A549 (cell line): ENCODE results near the gene PDGFD. TPM values are rescaled to one million over a fixed set of nuclear protein-coding genes. Genes with fewer than 3 reads are reported as not detected.

Experiments used
- ATAC-seq, 2 experiments: fragments of 200-7000 bp in 1 of 2; fragments of >200 bp in 1 of 2; cut with Nextera tagmentation in 1 of 2; cut with Tn5 transposase in 1 of 2; 3 replicates each; pipeline versions ENCODE4 v1.8.0 to v1.9.1; 2018 to 2020; ENCODE audit warnings: mild to moderate bottlenecking in 1 of 2, moderate library complexity in 1 of 2
- CTCF ChIA-PET: fragments of 300-600 bp; sonication (Branson Sonifier 250); formaldehyde crosslinking; extraction: SDS; loops from one replicate; lab custom pipeline; 2021; ENCODE audit warnings: antibody characterized with exemption, inconsistent platforms; lab: Yijun Ruan, JAX
- POLR2A ChIA-PET: fragments of 350-600 bp; formaldehyde crosslinking; extraction: SDS; loops from one replicate; lab custom pipeline; 2021; ENCODE audit warnings: antibody characterized with exemption, inconsistent platforms; lab: Yijun Ruan, JAX
- DNase-seq, 2 experiments: peaks; one replicate each; pipeline versions ENCODE4 v3.0.0 to v3.0.0-alpha.2; 2011 to 2016; ENCODE audit warnings: low read depth in 1 of 2, low spot score in 1 of 2
- FAIRE-seq: peaks from 2 replicates; lab custom pipeline; 2011; peaks lifted over from hg19 to GRCh38; lab: Jason Lieb, UNC
- H3K27ac ChIP-seq, 2 experiments: fragments of >200 bp; sonication (Bioruptor Twin); formaldehyde crosslinking; 3 replicates each; pipeline ENCODE4 v1.5.1; 2016 to 2017
- H3K4me1 ChIP-seq: fragments of >200 bp; sonication (Bioruptor Twin); formaldehyde crosslinking; 3 replicates; pipeline ENCODE4 v1.6.1; 2016
- H3K4me2 ChIP-seq: fragments of >200 bp; sonication (Bioruptor Twin); formaldehyde crosslinking; 3 replicates; pipeline ENCODE4 v1.6.1; 2016
- H3K4me3 ChIP-seq: fragments of >200 bp; sonication (Bioruptor Twin); formaldehyde crosslinking; 3 replicates; pipeline ENCODE4 v1.5.1; 2016
- H3K9me3 ChIP-seq: fragments of >200 bp; sonication (Bioruptor Twin); formaldehyde crosslinking; 3 replicates; pipeline ENCODE4 v1.6.1; 2016
- CBX8 ChIP-seq: fragments of 200-600 bp; sonication (generic); IDR thresholded peaks from 2 replicates; pipeline ENCODE4 v1.6.1; 2016
- CEBPB ChIP-seq, 2 experiments: fragments of >200 bp in 1 of 2; sonication (Bioruptor Twin) in 1 of 2; formaldehyde crosslinking in 1 of 2; IDR thresholded peaks; 2 replicates each; pipeline ENCODE4 v1.6.1; 2012 to 2016
- E2F6 ChIP-seq: IDR thresholded peaks from 2 replicates; pipeline ENCODE4 v1.6.1; 2012; ENCODE audit warnings: low read depth, borderline replicate concordance
- EHMT2 ChIP-seq: fragments of 200-600 bp; sonication (generic); IDR thresholded peaks from 2 replicates; pipeline ENCODE4 v1.6.1; 2016; ENCODE audit warnings: antibody characterized with exemption, low read depth, mild to moderate bottlenecking, moderate library complexity
- EP300 ChIP-seq, 2 experiments: fragments of >200 bp; sonication (Bioruptor Twin); formaldehyde crosslinking; IDR thresholded peaks; 2 replicates in 1 of 2; 3 replicates in 1 of 2; pipeline ENCODE4 v1.6.1; 2016 to 2017
- ESRRA ChIP-seq: fragments of 150-350 bp; IDR thresholded peaks from 2 replicates; pipeline ENCODE4 v1.6.1; 2014; ENCODE audit warnings: mild to moderate bottlenecking, low read length, borderline replicate concordance
- FOXS1 ChIP-seq: fragments of 250-450 bp; sonication (Bioruptor Pico); IDR thresholded peaks from 2 replicates; pipeline ENCODE4 v1.5.0; 2020; ENCODE audit warnings: mild to moderate bottlenecking, moderate library complexity
- HDAC2 ChIP-seq: fragments of 200-600 bp; sonication (generic); IDR thresholded peaks from 2 replicates; pipeline ENCODE4 v1.6.1; 2016
- HMGXB4 ChIP-seq: fragments of 250-450 bp; sonication (Bioruptor Pico); IDR thresholded peaks from 2 replicates; pipeline ENCODE4 v1.5.0; 2021; ENCODE audit warnings: mild to moderate bottlenecking, moderate library complexity, borderline replicate concordance
- HOXB5 ChIP-seq: fragments of 250-450 bp; sonication (Bioruptor Pico); IDR thresholded peaks from 2 replicates; pipeline ENCODE4 v1.5.0; 2020; ENCODE audit warnings: mild to moderate bottlenecking, moderate library complexity
- JUNB ChIP-seq: fragments of >200 bp; sonication (Bioruptor Twin); formaldehyde crosslinking; IDR thresholded peaks from 2 replicates; pipeline ENCODE4 v1.6.1; 2016
- KDM1A ChIP-seq: fragments of 200-600 bp; sonication (generic); IDR thresholded peaks from 2 replicates; pipeline ENCODE4 v1.6.1; 2016; ENCODE audit warnings: low read depth, mild to moderate bottlenecking
- MYC ChIP-seq: IDR thresholded peaks from 2 replicates; pipeline ENCODE4 v1.6.1; 2012; ENCODE audit warnings: mild to moderate bottlenecking, inconsistent platforms, low read length, improper control_type of control experiment, borderline replicate concordance
- NFE2L2 ChIP-seq: fragments of 150-350 bp; conservative IDR thresholded peaks from 2 replicates; pipeline ENCODE4 v1.6.1; 2014; ENCODE audit warnings: low read length
- PHF8 ChIP-seq: fragments of 200-600 bp; sonication (generic); IDR thresholded peaks from 2 replicates; pipeline ENCODE4 v1.6.1; 2016; ENCODE audit warnings: low read depth, mild to moderate bottlenecking, antibody characterized with exemption, moderate library complexity, borderline replicate concordance
- POLR2AphosphoS2 ChIP-seq: conservative IDR thresholded peaks from 2 replicates; pipeline ENCODE4 v1.6.1; 2012; ENCODE audit warnings: low read length, improper control_type of control experiment, inconsistent platforms
- RFX5 ChIP-seq: fragments of 450-650 bp; IDR thresholded peaks from 2 replicates; pipeline ENCODE4 v1.7.1; 2014; ENCODE audit warnings: antibody characterized with exemption, mild to moderate bottlenecking, moderate library complexity
- RNF2 ChIP-seq: fragments of 200-600 bp; sonication (generic); IDR thresholded peaks from 2 replicates; pipeline ENCODE4 v1.6.1; 2016; ENCODE audit warnings: low read depth, mild to moderate bottlenecking, antibody characterized with exemption, moderate library complexity, borderline replicate concordance
- SREBF2 ChIP-seq: fragments of 450-650 bp; IDR thresholded peaks from 2 replicates; pipeline ENCODE4 v1.6.1; 2014; ENCODE audit warnings: mild to moderate bottlenecking, moderate library complexity
- TFCP2L1 ChIP-seq: fragments of 250-450 bp; sonication (Bioruptor Pico); IDR thresholded peaks from 2 replicates; pipeline ENCODE4 v1.5.0; 2021; ENCODE audit warnings: mild to moderate bottlenecking
- ZFP36 ChIP-seq: fragments of 450-650 bp; IDR thresholded peaks from 2 replicates; pipeline ENCODE4 v1.6.1; 2014; ENCODE audit warnings: borderline replicate concordance; ENCODE audit not compliant: partially characterized antibody
- ZNF302 ChIP-seq: fragments of 250-450 bp; sonication (Bioruptor Pico); IDR thresholded peaks from 2 replicates; pipeline ENCODE4 v1.9.0; 2021; ENCODE audit warnings: inconsistent platforms, mild to moderate bottlenecking, moderate library complexity
- WGBS: methylation state at CpG from one replicate; pipeline ENCODE4 v1.1.6; 2017; ENCODE audit errors: missing lambda C conversion rate; 5-methylcytosine and 5-hydroxymethylcytosine counted together
- polyA plus RNA-seq, 4 experiments: library from polyadenylated mRNA; depleted of rRNA in 3 of 4; stranded (reverse); fragments of >200 nt; fragmentation: RNase III in 1 of 4; extraction: RNeasy Plus Mini Kit Qiagen cat#74134 plus additional on column Dnase treatment in 1 of 4; gene quantifications; 2 replicates in 3 of 4; 3 replicates in 1 of 4; pipeline ENCODE4 v1.2.3, GENCODE V29; 2011 to 2017
- TF ChIP-seq, protein P1 (sequence below): IDR thresholded peaks from 2 replicates; pipeline ENCODE4 v1.6.1; 2012

Gene PDGFD
- polyA plus RNA-seq, 2 of the 4 experiments (the other 2 are of a cell fraction): 11.1 to 29.7 TPM

- DNase-seq (no peak), ATAC-seq (no peak), FAIRE-seq (no peak)
- POLR2A ChIA-PET: no interaction called here
- CTCF ChIA-PET: interaction anchor here (1.7 kb wide), 1 partner anchor 473 kb away, joined by 6 read pairs; no protein-coding TSS in a partner anchor
- Histone ChIP-seq H3K9me3 (0 out of 3 replicates have a peak, but pooled peaks cover 4% of the 10 kb centered on the region), H3K27ac (no peak overlapping the region), H3K4me2 (no peak overlapping the region), H3K4me3 (no peak overlapping the region), H3K4me1 (peaks cover 19% of the 10 kb centered on the region)
- TF ChIP-seq ZNF302 (no peak), PHF8 (no peak), FOXS1 (no peak), EHMT2 (no peak), RNF2 (no peak), TFCP2L1 (no peak), JUNB (no peak), HDAC2 (no peak), HMGXB4 (CRISPR knock-in tag) (no peak)
- TF ChIP-seq, protein P1, sequence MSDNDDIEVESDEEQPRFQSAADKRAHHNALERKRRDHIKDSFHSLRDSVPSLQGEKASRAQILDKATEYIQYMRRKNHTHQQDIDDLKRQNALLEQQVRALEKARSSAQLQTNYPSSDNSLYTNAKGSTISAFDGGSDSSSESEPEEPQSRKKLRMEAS: no peak
- 83% methylated on average over 1 of the region's 1 CpG for WGBS
Observed at GRCh38 chr11:104155375-104155774, 8.6 kb downstream of the PDGFD start.

DNA sequence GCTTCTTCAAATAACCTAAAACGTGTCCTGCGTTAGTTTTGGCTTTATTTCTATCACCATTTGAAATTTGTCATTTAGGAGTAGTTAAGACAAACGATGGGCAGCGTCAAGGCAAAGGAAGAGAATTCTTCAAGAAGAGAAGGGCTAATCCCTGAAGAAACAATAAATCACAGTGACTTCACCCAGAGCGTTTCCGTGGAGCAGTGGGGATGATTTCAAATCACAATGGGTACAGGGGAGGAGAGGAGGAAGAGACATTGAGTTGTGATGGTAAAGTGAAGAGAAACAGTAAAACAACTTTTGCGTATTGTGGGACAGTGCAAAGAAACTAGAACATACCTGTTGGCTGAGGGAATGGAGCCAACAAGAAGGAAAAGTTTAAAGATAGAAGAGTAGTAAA is 9.7 kb downstream of the PDGFD start:
- no peak for FAIRE-seq
- WGBS: 82% methylated on average over 7 of the region's 7 CpGs
- 0 out of 3 replicates have a peak, but pooled peaks cover 4% of the 10 kb centered on the region for H3K9me3 ChIP-seq
- ChIA-PET CTCF (no interaction called here), POLR2A (no interaction called here)
- no peak for ATAC-seq
- TF ChIP-seq NFE2L2 (no peak), EP300 (IDR thresholded peaks at IDR 0.05) (no peak), CBX8 (no peak), HOXB5 (CRISPR knock-in tag) (no peak), SREBF2 (no peak), E2F6 (no peak), MYC (no peak), CEBPB (IDR thresholded peaks at IDR 0.05) (no peak), HDAC2 (no peak), ZFP36 (no peak), ESRRA (no peak), RFX5 (no peak), FOXS1 (no peak), HMGXB4 (CRISPR knock-in tag) (no peak), KDM1A (no peak), POLR2AphosphoS2 (no peak)
- no peak overlapping the region for H3K4me2 ChIP-seq
- H3K4me1 ChIP-seq: peaks cover 8% of the 10 kb centered on the region; the same call in 2 of the 3 replicates
- no peak for DNase-seq
- no peak overlapping the region for H3K4me3 ChIP-seq
- H3K27ac ChIP-seq: no peak overlapping the region
